Esophagus (tissue), 2 donors: ENCODE results near the gene CACNA1I. TPM values are rescaled to one million over a fixed set of nuclear protein-coding genes. Genes with fewer than 3 reads are reported as not detected.

Experiments used
- H3K27ac ChIP-seq, 2 donors: one replicate each; pipeline ENCODE4 v1.5.1; 2013; ENCODE audit warnings: low read depth in 2 of 2, mild to moderate bottlenecking in 2 of 2, inconsistent platforms in 1 of 2, low read length in 1 of 2, moderate library complexity in 1 of 2
- H3K27me3 ChIP-seq, 2 donors: one replicate each; pipeline ENCODE4 v1.6.1; 2013; ENCODE audit warnings: low read length in 2 of 2, control low read depth in 1 of 2, mild to moderate bottlenecking in 1 of 2; ENCODE audit not compliant: insufficient read depth in 2 of 2, control insufficient read depth in 1 of 2
- H3K36me3 ChIP-seq, 2 donors: one replicate each; pipeline ENCODE4 v1.6.1; 2013; ENCODE audit warnings: low read length in 1 of 2; ENCODE audit not compliant: control insufficient read depth in 2 of 2, insufficient read depth in 2 of 2
- H3K4me1 ChIP-seq, 2 donors: one replicate each; pipeline ENCODE4 v1.6.1; 2013; ENCODE audit warnings: low read length in 1 of 2; ENCODE audit not compliant: control insufficient read depth in 2 of 2, insufficient read depth in 2 of 2
- H3K4me3 ChIP-seq, 2 donors: one replicate each; pipeline ENCODE4 v1.5.1; 2013; ENCODE audit warnings: low read length in 2 of 2, mild to moderate bottlenecking in 2 of 2, low read depth in 1 of 2, moderate library complexity in 1 of 2
- H3K9me3 ChIP-seq, 2 donors: one replicate each; pipeline ENCODE4 v1.6.1; 2013; ENCODE audit warnings: mild to moderate bottlenecking in 2 of 2, low read depth in 1 of 2, low read length in 1 of 2, moderate library complexity in 1 of 2; ENCODE audit not compliant: control insufficient read depth in 2 of 2, insufficient read depth in 1 of 2
- WGBS, 2 donors: extraction: QIAGEN DNeasy Blood & Tissue Kit; methylation state at CpG; one replicate each; pipeline ENCODE4 v1.1.7; 2013; 5-methylcytosine and 5-hydroxymethylcytosine counted together
- polyA plus RNA-seq, 2 donors: library from polyadenylated mRNA; stranded (reverse); fragments of 200-250 nt; gene quantifications; one replicate each; pipeline ENCODE4 v1.2.3, GENCODE V29; 2013
- donor health status: healthy with polysubstance abuse.
- donor health status: Bipolar disorder and iron deficiency.

Gene CACNA1I
- polyA plus RNA-seq, 2 donors: 0.09 to 0.37 TPM

DNA sequence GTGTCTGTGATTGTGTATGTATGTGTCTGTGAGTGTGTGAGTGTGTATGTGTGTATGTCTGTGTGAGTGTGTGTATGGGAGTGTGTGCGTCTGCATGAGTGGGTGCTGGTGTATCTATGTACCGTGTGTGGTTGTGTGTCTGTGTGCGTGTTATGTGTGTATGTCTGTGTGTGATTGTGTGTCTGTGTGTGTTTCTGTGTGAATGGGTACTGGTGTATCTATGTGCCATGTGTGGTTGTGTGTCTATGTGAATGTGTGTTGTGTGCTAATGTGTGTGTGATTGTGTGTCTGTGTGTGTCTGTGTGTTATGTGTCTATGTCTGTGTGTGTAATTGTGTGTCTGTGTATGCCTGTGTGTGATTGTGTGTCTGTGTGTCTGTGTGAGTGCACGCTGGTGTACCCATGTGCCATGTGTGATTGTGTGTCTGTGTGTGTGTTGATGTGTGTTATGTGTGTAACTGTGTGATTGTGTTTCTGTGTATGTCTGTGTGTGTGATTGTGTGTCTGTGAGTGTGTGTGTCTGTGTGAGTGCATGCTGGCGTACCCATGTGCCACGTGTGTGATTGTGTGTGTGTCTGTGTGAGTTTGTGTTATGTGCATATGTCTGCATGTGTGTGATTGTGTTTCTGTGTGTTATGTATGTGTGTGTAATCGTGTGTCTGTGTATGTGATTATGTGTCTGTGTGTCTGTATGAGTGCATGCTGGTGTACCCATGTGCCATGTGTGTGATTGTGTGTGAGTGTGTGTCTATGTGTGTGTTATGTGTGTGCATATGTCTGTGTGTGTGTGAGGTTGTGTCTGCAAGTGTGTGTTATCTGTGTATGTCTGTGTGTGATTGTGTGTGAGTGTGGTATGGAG, 6.8 kb upstream of the CACNA1I start:
- Histone ChIP-seq H3K4me1 (peaks cover 0 to 2% of the 10 kb centered on the region in 2 donors), H3K36me3 (no peaks in the 10 kb centered on the region), H3K27ac (no peak overlapping the region), H3K4me3 (no peak overlapping the region), H3K27me3 (no peaks in the 10 kb centered on the region), H3K9me3 (no peaks in the 10 kb centered on the region)
- WGBS, 2 donors: 83 to 85% methylated on average over 7 of the region's 7 CpGs

- H3K4me3 ChIP-seq: no peak overlapping the region
- no peak overlapping the region for H3K27ac ChIP-seq
- H3K27me3 ChIP-seq: no peaks in the 10 kb centered on the region
- H3K36me3 ChIP-seq: no peaks in the 10 kb centered on the region
- no peaks in the 10 kb centered on the region for H3K9me3 ChIP-seq
- WGBS, 2 donors: 96 to 97% methylated on average over 5 of the region's 5 CpGs
- H3K4me1 ChIP-seq: peaks cover 0 to 2% of the 10 kb centered on the region in 2 donors
Observed at GRCh38 chr22:39565414-39565944, 5.1 kb upstream of the CACNA1I start.

GRCh38 chr22:39567135-39567946, 3.2 kb upstream of the CACNA1I start:
- 44% methylated on average over 13 to 14 of the region's 14 CpGs for WGBS, 2 donors
- no peak overlapping the region for H3K4me3 ChIP-seq
- peaks cover 0 to 2% of the 10 kb centered on the region in 2 donors for H3K4me1 ChIP-seq
- no peak overlapping the region for H3K27ac ChIP-seq
- H3K36me3 ChIP-seq: no peaks in the 10 kb centered on the region
- H3K9me3 ChIP-seq: no peaks in the 10 kb centered on the region
- no peaks in the 10 kb centered on the region for H3K27me3 ChIP-seq

GRCh38 chr22:39568278-39568981, 2.1 kb upstream of the CACNA1I start:
- H3K27me3 ChIP-seq: no peaks in the 10 kb centered on the region
- WGBS, 2 donors: 74 to 80% methylated on average over 19 of the region's 19 CpGs
- H3K4me1 ChIP-seq: peaks cover 0 to 2% of the 10 kb centered on the region in 2 donors
- no peaks in the 10 kb centered on the region for H3K36me3 ChIP-seq
- no peaks in the 10 kb centered on the region for H3K9me3 ChIP-seq
- H3K27ac ChIP-seq: no peak overlapping the region
- H3K4me3 ChIP-seq: no peak overlapping the region

GRCh38 chr22:39569066-39569465, 1.5 kb upstream of the CACNA1I start:
- 97% methylated on average over 7 of the region's 7 CpGs for WGBS, 2 donors
- H3K27ac ChIP-seq: no peak overlapping the region
- no peaks in the 10 kb centered on the region for H3K9me3 ChIP-seq
- H3K4me1 ChIP-seq: peaks cover 0 to 2% of the 10 kb centered on the region in 2 donors
- no peaks in the 10 kb centered on the region for H3K36me3 ChIP-seq
- no peak overlapping the region for H3K4me3 ChIP-seq
- no peaks in the 10 kb centered on the region for H3K27me3 ChIP-seq

DNA sequence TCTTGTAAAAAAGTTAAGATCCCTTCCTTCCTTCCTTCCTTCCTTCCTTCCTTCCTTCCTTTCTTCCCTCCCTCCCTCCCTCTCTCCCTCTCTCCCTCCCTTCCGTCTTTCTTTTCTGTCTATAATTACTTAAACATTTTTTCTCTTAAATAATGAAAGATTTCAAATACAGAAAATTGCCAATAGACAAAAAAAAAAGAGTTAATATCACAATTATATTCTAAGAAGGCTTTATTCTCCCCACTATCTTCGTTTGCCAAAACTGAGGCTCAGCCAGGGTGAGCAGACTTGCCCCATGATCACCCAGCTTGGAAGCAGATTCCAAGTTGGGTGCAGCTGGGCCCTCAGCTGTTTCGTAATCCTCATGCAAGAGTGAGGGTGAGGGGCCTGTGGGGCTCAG, 327 bp upstream of the CACNA1I start:
- peaks cover 0 to 2% of the 10 kb centered on the region in 2 donors for H3K4me1 ChIP-seq
- H3K27me3 ChIP-seq: no peaks in the 10 kb centered on the region
- H3K27ac ChIP-seq: no peak overlapping the region
- H3K36me3 ChIP-seq: no peaks in the 10 kb centered on the region
- H3K9me3 ChIP-seq: no peaks in the 10 kb centered on the region
- 81 to 84% methylated on average over 3 of the region's 3 CpGs for WGBS, 2 donors
- no peak overlapping the region for H3K4me3 ChIP-seq

DNA sequence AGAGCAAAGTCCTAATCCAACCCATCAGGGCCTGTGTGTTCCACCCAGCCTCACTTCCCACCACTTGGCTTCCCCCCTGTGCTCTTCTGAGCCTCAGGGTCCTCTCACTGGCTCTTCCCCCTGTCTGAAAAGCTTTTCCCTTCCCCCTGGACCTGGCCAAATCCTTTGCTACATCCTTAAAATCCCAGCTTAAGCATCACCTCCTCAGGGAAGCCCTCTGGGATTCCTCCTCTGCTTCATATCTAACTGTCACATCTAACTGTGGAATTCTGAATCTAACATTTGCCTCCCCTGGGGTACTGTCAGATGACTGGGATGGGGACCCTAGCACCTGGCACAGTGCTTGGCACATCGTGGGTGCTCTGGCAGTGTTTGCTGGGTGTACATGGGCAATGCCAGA, 985 bp downstream of the CACNA1I start:
- Histone ChIP-seq H3K36me3 (no peaks in the 10 kb centered on the region), H3K4me3 (no peak overlapping the region), H3K27me3 (no peaks in the 10 kb centered on the region), H3K4me1 (peaks cover 0 to 2% of the 10 kb centered on the region in 2 donors), H3K9me3 (no peaks in the 10 kb centered on the region), H3K27ac (no peak overlapping the region)
- WGBS, 2 donors: 57 to 63% methylated on average over 1 of the region's 1 CpG

DNA sequence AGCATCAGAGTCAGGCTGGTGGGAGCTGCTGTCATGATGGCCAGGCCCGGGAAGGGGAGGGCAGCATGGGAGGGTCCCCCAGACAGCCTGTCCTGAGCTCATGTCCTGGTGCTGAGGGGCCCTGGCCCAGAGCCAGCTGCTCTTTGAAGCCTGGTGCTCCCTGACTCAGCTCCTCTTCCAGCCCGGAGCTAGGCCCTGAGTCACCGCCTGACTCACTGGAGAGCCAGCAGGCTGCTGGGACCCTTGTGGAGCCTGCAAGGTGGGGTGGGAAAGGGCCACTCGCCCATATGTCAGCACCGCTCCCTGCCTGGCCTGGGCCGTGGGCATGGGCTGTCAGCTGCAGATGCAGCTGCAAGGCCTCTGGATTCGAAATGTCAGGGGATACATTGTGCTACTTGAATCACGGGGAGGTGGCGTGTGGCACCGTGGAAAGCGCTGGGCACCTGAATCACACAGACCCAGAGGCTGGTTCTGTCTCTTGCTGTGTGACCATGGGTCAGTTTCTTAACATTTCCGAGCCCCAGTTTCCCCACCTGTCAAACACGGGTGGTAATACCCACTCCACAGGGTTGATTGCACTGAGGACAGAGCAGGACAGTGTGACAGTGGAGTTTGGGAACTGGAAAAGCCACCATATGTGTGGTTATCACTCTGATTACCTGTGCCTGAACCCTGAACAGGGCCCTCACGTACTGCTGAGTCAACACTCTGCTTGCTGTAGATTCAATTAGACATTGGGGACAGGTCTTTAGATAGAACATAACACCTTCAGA, 4.4 kb downstream of the CACNA1I start:
- Histone ChIP-seq H3K4me3 (no peak overlapping the region), H3K27ac (no peak overlapping the region), H3K27me3 (no peaks in the 10 kb centered on the region), H3K4me1 (no peaks in the 10 kb centered on the region), H3K36me3 (no peaks in the 10 kb centered on the region), H3K9me3 (no peaks in the 10 kb centered on the region)
- 77% methylated on average over 14 of the region's 14 CpGs for WGBS, 2 donors

DNA sequence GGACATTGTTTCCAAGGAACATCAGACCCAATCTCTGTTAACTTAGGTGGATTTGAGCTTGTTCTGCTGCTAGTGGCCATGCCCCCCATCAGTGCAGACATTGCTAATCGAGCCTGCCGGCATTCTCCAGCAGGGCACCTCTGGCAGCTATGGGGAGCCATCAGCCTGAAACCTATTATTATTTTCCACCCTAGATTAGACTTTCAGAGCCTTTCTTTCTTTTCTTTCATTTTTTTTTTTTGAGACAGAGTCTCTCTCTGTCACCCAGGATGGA, 4.9 kb downstream of the CACNA1I start:
- H3K27me3 ChIP-seq: no peaks in the 10 kb centered on the region

More for the DNA sequence above, 4.9 kb downstream of the CACNA1I start:
- Histone ChIP-seq H3K4me1 (no peaks in the 10 kb centered on the region), H3K4me3 (no peak overlapping the region), H3K36me3 (no peaks in the 10 kb centered on the region), H3K9me3 (no peaks in the 10 kb centered on the region), H3K27ac (no peak overlapping the region)
- WGBS, 2 donors: 93 to 95% methylated on average over 2 of the region's 2 CpGs
